Trophoblast cell (in vitro differentiated cells and primary cell): ENCODE measurements around the gene MPHOSPH8.
A peak's percentile ranks its signal among the peaks of the same experiment; 100 is the strongest.

Experiments used
- DNase-seq, 2 donors: peaks; one replicate each; pipeline ENCODE4 v3.0.0-alpha.2; 2016
- H2AFZ ChIP-seq: 2 replicates; pipeline ENCODE4 v1.6.1; 2013; ENCODE audit warnings: low read length, moderate library complexity, mild to moderate bottlenecking; ENCODE audit not compliant: insufficient read depth, poor library complexity
- H2AK5ac ChIP-seq: 2 replicates; pipeline ENCODE4 v1.6.1; 2013; ENCODE audit warnings: mild to moderate bottlenecking, low read length
- H2BK120ac ChIP-seq: 2 replicates; pipeline ENCODE4 v1.6.1; 2013; ENCODE audit warnings: low read length, mild to moderate bottlenecking, moderate library complexity; ENCODE audit not compliant: insufficient read depth, poor library complexity
- H2BK12ac ChIP-seq: 2 replicates; pipeline ENCODE4 v1.6.1; 2013; ENCODE audit warnings: mild to moderate bottlenecking, low read length, moderate library complexity
- H2BK5ac ChIP-seq: 2 replicates; pipeline ENCODE4 v1.6.1; 2013; ENCODE audit warnings: low read length, low read depth, moderate library complexity, mild to moderate bottlenecking; ENCODE audit not compliant: poor library complexity
- H3K14ac ChIP-seq: 2 replicates; pipeline ENCODE4 v1.6.1; 2013; ENCODE audit warnings: mild to moderate bottlenecking, low read length
- H3K18ac ChIP-seq: 2 replicates; pipeline ENCODE4 v1.6.1; 2013; ENCODE audit warnings: mild to moderate bottlenecking, low read length
- H3K23ac ChIP-seq: 2 replicates; pipeline ENCODE4 v1.6.1; 2013; ENCODE audit warnings: low read length
- H3K27ac ChIP-seq: 2 replicates; pipeline ENCODE4 v1.5.1; 2013; ENCODE audit warnings: low read depth, mild to moderate bottlenecking, inconsistent platforms, low read length, moderate library complexity
- H3K27me3 ChIP-seq: 2 replicates; pipeline ENCODE4 v1.6.1; 2013; ENCODE audit warnings: inconsistent platforms, mild to moderate bottlenecking, low read length, moderate library complexity; ENCODE audit not compliant: insufficient read depth
- H3K36me3 ChIP-seq, 2 experiments: 1 replicate in 1 of 2; 2 replicates in 1 of 2; pipeline ENCODE4 v1.6.1; 2013; ENCODE audit warnings: low read length in 2 of 2, mild to moderate bottlenecking in 2 of 2, moderate library complexity in 1 of 2; ENCODE audit not compliant: insufficient read depth in 2 of 2, control insufficient read depth in 1 of 2
- H3K4ac ChIP-seq: 2 replicates; pipeline ENCODE4 v1.6.1; 2013; ENCODE audit warnings: low read depth, mild to moderate bottlenecking, low read length, moderate library complexity
- H3K4me1 ChIP-seq, 2 experiments: 1 replicate in 1 of 2; 2 replicates in 1 of 2; pipeline ENCODE4 v1.6.1; 2013; ENCODE audit warnings: low read length in 2 of 2, mild to moderate bottlenecking in 2 of 2, moderate library complexity in 1 of 2; ENCODE audit not compliant: insufficient read depth in 2 of 2, control insufficient read depth in 1 of 2
- H3K4me2 ChIP-seq: 2 replicates; pipeline ENCODE4 v1.6.1; 2013; ENCODE audit warnings: inconsistent platforms, mild to moderate bottlenecking, low read length, moderate library complexity
- H3K4me3 ChIP-seq: 2 replicates; pipeline ENCODE4 v1.5.1; 2013; ENCODE audit warnings: mild to moderate bottlenecking, low read depth, low read length, inconsistent platforms
- H3K79me1 ChIP-seq: one replicate; pipeline ENCODE4 v1.6.1; 2013; ENCODE audit warnings: low read length
- H3K79me2 ChIP-seq: 2 replicates; pipeline ENCODE4 v1.6.1; 2013; ENCODE audit warnings: low read length, mild to moderate bottlenecking; ENCODE audit not compliant: control insufficient read depth, insufficient read depth, poor library complexity
- H3K9ac ChIP-seq: 2 replicates; pipeline ENCODE4 v1.6.1; 2013; ENCODE audit warnings: mild to moderate bottlenecking, low read length
- H3K9me3 ChIP-seq: 2 replicates; pipeline ENCODE4 v1.6.1; 2013; ENCODE audit warnings: low read depth, mild to moderate bottlenecking, control low read depth, inconsistent platforms, low read length; ENCODE audit not compliant: insufficient read depth
- H4K12ac ChIP-seq: 2 replicates; pipeline ENCODE4 v1.6.1; 2013; ENCODE audit warnings: low read depth, mild to moderate bottlenecking, low read length, moderate library complexity
- H4K8ac ChIP-seq: 2 replicates; pipeline ENCODE4 v1.6.1; 2013; ENCODE audit warnings: low read depth, mild to moderate bottlenecking, low read length, moderate library complexity
- H4K91ac ChIP-seq: one replicate; pipeline ENCODE4 v1.6.1; 2013; ENCODE audit warnings: low read depth, mild to moderate bottlenecking, low read length, moderate library complexity
- whole genome bisulfite sequencing: extraction: QIAGEN DNeasy Blood & Tissue Kit; methylation state at CpG from one replicate; pipeline ENCODE4 v1.1.7; 2013; ENCODE audit warnings: missing lambda C conversion rate; ENCODE audit not compliant: insufficient read length, insufficient coverage; ENCODE audit errors: extremely low coverage; 5-methylcytosine and 5-hydroxymethylcytosine counted together

MPHOSPH8 gene

GRCh38 chr13:19664481-19665230 is 31.2 kb downstream of the MPHOSPH8 start:
- Histone ChIP-seq H3K36me3 (peaks cover 52 to 57% of the 10 kb centered on the region in 2 experiments), H3K14ac (no peak overlapping the region), H2AFZ (no peak overlapping the region), H3K79me2 (no peaks in the 10 kb centered on the region), H3K79me1 (no peaks in the 10 kb centered on the region), H3K4ac (no peak overlapping the region), H2BK5ac (no peak overlapping the region), H3K4me1 (peaks cover 7 to 9% of the 10 kb centered on the region in 2 experiments), H2BK12ac (no peak overlapping the region), H3K27me3 (no peaks in the 10 kb centered on the region), H2AK5ac (no peak overlapping the region), H2BK120ac (no peak overlapping the region), H3K18ac (no peak overlapping the region), H4K91ac (no peak overlapping the region), H3K9ac (no peak overlapping the region), H3K4me2 (no peak overlapping the region), H4K8ac (no peak overlapping the region), H3K9me3 (no peaks in the 10 kb centered on the region), H3K27ac (no peak overlapping the region), H4K12ac (no peak overlapping the region), H3K23ac (no peak overlapping the region), H3K4me3 (no peak overlapping the region)
- whole genome bisulfite sequencing = no CpG with 5 or more reads among the region's 14 CpGs
- DNase-seq = no peak

DNA sequence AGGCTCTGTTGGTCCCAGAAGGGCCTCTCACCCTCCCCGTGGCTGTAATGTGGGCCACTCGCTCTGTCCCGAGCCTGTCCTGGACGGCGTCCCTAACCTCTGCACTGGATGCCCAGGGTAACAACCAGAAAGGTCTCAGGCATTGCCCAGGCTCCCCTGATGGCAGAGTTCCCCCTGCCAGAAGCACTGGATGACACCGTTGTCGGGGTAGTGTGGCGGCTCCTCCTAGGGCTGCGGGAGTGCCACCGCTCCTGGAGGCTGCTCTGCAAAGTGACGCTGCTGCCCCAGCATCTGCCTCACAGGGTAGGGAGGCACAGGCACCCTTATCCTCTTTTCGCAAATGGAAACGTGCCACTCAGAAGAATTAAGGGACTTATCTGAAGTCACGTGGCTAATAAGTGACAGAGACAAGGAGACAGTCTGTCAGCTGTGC is 32.0 kb downstream of the MPHOSPH8 start:
- Histone ChIP-seq H3K79me2 (no peaks in the 10 kb centered on the region), H3K27ac (no peak overlapping the region), H2BK120ac (no peak overlapping the region), H3K14ac (no peak overlapping the region), H3K4me3 (no peak overlapping the region), H3K23ac (no peak overlapping the region), H3K18ac (no peak overlapping the region), H3K79me1 (no peaks in the 10 kb centered on the region), H3K27me3 (no peaks in the 10 kb centered on the region), H3K9ac (no peak overlapping the region), H4K91ac (no peak overlapping the region), H4K8ac (no peak overlapping the region), H2AFZ (no peak overlapping the region), H3K9me3 (no peaks in the 10 kb centered on the region), H4K12ac (no peak overlapping the region), H2AK5ac (no peak overlapping the region), H2BK12ac (no peak overlapping the region), H3K4ac (no peak overlapping the region), H3K36me3 (peaks cover 55 to 62% of the 10 kb centered on the region in 2 experiments), H3K4me2 (no peak overlapping the region), H2BK5ac (no peak overlapping the region), H3K4me1 (peaks cover 7 to 9% of the 10 kb centered on the region in 2 experiments)
- no peak for DNase-seq
- no CpG with 5 or more reads among the region's 14 CpGs for WGBS

DNA sequence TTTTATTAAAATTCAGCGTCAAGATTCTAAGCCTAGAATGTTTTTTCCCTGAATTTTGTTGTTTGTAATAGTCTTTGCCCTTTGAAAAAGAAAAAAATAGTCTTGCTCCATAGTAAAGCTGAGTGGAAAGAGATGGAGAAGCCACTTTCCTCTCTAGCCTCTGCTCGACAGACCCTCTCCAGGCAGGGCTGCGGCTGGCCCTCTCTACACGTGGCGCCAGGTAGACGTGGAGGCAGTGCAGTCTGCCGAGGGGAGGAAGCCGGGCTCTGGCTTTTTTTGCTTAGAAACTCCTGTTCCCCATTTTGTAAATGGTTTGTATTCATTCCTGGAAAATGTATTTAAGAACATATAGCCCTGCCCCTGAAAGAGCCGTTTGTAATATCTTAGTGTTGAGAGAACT is 35.3 kb downstream of the MPHOSPH8 start:
- Histone ChIP-seq H3K4me2 (no peak overlapping the region), H4K8ac (no peak overlapping the region)

GRCh38 chr13:19670147-19670546 is 36.7 kb downstream of the MPHOSPH8 start:
- H3K79me2 ChIP-seq = no peaks in the 10 kb centered on the region
- no peak overlapping the region for H4K91ac ChIP-seq
- no peak overlapping the region for H2BK12ac ChIP-seq
- no peak overlapping the region for H2AK5ac ChIP-seq
- no peak overlapping the region for H3K9ac ChIP-seq
- no peak overlapping the region for H3K4me3 ChIP-seq
- no peak overlapping the region for H4K12ac ChIP-seq
- H3K4me1 ChIP-seq = no peaks in the 10 kb centered on the region
- H3K23ac ChIP-seq = no peak overlapping the region
- H3K27ac ChIP-seq = no peak overlapping the region
- peaks cover 39 to 69% of the 10 kb centered on the region in 2 experiments for H3K36me3 ChIP-seq
- H2BK5ac ChIP-seq = no peak overlapping the region
- no peaks in the 10 kb centered on the region for H3K9me3 ChIP-seq
- H3K14ac ChIP-seq = no peak overlapping the region
- no peak overlapping the region for H3K18ac ChIP-seq
- WGBS = no CpG with 5 or more reads among the region's 3 CpGs
- H2BK120ac ChIP-seq = no peak overlapping the region
- H2AFZ ChIP-seq = no peak overlapping the region
- no peak overlapping the region for H3K4ac ChIP-seq
- H3K79me1 ChIP-seq = no peaks in the 10 kb centered on the region
- H3K27me3 ChIP-seq = no peaks in the 10 kb centered on the region
- H4K8ac ChIP-seq = no peak overlapping the region
- DNase-seq = no peak
- no peak overlapping the region for H3K4me2 ChIP-seq

More for the DNA sequence above, 35.3 kb downstream of the MPHOSPH8 start:
- H2BK12ac ChIP-seq = no peak overlapping the region
- H3K79me2 ChIP-seq = no peaks in the 10 kb centered on the region
- no peaks in the 10 kb centered on the region for H3K9me3 ChIP-seq
- H3K4ac ChIP-seq = no peak overlapping the region
- peaks cover under 1% of the 10 kb centered on the region in 2 experiments for H3K4me1 ChIP-seq
- H2AK5ac ChIP-seq = no peak overlapping the region
- no peak overlapping the region for H4K91ac ChIP-seq
- no peak overlapping the region for H3K9ac ChIP-seq
- H3K36me3 ChIP-seq = peaks cover 43 to 67% of the 10 kb centered on the region in 2 experiments
- no CpG with 5 or more reads among the region's 9 CpGs for WGBS
- peak overlapping the region; percentile 6 for H3K4me3 ChIP-seq
- DNase-seq = no peak
- no peaks in the 10 kb centered on the region for H3K79me1 ChIP-seq
- no peak overlapping the region for H2BK120ac ChIP-seq
- H3K23ac ChIP-seq = no peak overlapping the region
- H3K14ac ChIP-seq = no peak overlapping the region
- no peak overlapping the region for H4K12ac ChIP-seq
- H3K18ac ChIP-seq = no peak overlapping the region
- H3K27me3 ChIP-seq = no peaks in the 10 kb centered on the region
- no peak overlapping the region for H3K27ac ChIP-seq
- H2BK5ac ChIP-seq = no peak overlapping the region
- H2AFZ ChIP-seq = no peak overlapping the region
